Skin of body (tissue), 2 donors: ENCODE results near the gene SYT1. TPM values are rescaled to one million over a fixed set of nuclear protein-coding genes. Genes with fewer than 3 reads are reported as not detected.
"Not testable (repeated sequence)": the region's sequence is repeated elsewhere in the genome, so short reads cannot be mapped to it uniquely, and the experiment has no call there.

Source experiments
- DNase-seq: peaks from one replicate; lab custom pipeline; 2025; lab: John Stamatoyannopoulos, UW
- total RNA-seq: library from RNA; depleted of rRNA; stranded (reverse); fragments of >200 nt; gene quantifications from one replicate; pipeline ENCODE4 v1.2.3, GENCODE V29; 2014

The SYT1 gene
- total RNA-seq: 0.99 TPM

- no peak for DNase-seq
Observed at GRCh38 chr12:78864403-78864869, at the start of gene SYT1. Gene SYT1 (plus strand): TSS chr12:78864774.

DNA sequence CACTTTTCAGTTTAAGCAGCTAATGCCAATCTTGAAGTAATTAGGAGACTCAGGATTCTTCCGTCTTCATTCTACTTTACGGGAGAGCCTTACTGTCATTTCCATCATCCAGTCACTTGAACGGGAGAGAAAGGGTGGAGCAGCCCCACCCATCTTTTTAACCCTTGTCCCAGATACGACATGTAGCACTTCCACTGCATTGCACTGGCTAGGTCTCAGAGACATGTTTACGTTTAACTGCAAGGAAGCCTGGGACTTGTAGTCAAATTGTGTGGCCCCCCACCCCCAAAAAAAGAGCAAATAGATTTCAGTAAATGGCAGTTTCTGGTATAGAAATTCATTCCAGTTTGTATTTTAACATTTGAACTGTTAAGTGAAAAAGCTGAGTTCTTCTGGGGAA is 46.1 kb upstream of the SYT1 start:
- no peak for DNase-seq

DNA sequence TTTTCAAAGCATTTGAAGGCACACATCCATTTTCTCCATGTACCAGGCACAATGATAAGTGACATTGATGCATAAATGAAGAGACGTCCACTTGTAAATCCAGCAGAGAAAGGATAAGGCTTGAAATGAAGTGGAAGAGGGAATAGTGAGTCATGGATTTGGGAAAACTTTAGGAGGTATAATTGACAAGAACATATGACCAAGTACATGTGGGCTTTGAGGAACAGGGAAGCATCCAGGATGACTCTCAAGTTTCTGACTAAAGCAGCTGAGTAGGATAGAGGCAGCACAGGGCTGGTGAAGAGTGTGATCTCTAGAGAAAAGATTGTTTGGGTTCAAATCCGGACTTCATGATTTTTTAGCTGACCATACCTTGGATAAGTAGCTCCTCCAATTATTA is 43.6 kb upstream of the SYT1 start:
- no peak for DNase-seq

DNA sequence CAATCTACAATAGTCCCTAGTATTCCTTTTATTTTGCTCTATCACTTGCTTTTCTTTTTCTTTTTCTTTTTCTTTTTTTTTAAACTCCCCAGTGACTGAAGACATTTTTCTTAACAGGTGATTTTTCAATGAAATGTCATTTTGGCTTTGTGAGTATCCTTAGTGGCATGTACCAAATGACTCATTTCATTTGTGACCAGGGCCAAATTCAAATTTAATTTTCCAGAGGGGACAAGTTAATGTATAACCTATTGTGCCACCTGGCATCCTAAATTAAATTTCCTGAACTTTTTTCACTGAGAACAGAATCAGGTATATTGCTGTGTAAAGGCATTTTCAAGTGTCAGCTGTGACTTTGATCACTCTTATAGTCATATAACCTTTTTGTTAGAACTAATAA is 39.7 kb upstream of the SYT1 start:
- DNase-seq: no peak

GRCh38 chr12:78829690-78830089 is 34.9 kb upstream of the SYT1 start:
- DNase-seq: no peak

- DNase-seq: no peak
Observed at GRCh38 chr12:78835493-78835892, 29.1 kb upstream of the SYT1 start.

- DNase-seq: not testable (repeated sequence)
Observed at GRCh38 chr12:78840518-78841019, 24.0 kb upstream of the SYT1 start.

GRCh38 chr12:78853231-78853630 is 11.3 kb upstream of the SYT1 start:
- no peak for DNase-seq

DNA sequence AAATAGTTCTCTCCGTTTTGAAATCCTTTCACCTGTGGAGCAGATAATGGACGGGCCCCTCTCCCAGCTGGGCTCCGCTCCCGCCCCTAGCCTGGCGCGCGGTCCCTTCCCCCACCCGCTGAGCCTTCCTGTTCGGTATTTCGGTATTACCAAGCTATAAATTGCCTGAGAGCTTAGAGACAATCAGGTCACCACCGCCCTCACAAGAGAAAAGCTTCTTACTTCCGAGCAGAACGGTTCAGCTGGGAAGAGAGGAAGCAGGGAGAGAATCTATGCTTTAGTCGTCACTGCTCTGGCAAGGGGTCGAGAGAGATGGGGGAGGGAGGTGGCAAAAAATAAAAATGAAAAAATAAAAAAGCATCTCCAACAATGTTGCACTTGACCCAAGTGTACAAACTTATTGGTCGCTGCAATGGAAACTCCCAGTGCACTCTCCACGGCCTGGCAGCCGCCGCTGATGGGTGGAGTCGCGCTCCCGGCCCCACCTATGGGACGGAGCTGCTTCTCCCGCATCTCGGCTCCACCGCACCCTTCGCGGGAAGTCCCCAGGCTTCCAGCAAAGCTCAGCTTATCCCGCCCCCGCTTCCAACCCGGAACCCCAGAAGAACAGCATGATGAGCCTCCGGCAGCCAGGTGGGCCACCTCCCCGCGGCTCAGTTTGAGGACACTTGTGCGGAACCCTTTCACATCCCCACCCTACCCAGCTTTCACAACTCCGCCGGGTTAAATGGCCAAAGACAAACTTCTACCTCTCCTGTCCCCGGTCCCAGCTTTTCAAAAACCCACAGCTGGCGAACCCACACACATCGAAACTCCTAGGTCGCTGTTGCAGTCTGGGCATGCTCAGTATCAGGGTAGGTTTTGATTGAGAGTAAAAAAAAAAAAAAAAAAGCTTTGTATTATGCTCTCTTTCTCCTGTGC is 832 bp upstream of the SYT1 start:
- DNase-seq: no peak

DNA sequence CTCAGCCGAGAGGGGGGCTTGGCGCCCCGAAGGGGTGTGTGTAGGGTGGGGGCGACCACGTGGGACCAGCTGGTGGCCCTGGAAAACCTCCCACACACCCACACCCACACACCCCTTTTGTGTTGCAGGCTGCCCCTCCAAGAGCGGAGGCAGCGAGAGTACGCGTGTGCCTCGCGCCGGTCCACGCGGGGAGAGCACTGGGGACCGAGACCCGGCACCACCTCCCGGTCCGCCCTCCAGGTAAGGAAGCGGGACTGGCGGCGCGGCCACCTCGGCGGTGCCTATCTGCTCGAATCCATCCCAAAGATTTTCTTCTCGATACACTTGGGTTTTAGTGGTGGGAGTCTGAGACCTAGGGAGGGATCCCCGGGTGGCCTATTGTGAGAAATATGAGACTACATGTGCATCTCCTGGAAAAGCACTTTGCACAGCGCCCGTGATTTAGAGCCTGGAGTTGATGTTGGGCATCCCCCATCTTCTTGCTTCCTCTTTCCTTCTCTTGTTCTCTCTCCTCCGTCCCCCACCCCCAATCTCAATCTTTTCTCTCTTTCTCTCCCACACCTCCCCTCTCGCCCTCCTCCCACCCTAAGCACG is 393 bp downstream of the SYT1 start:
- no peak for DNase-seq

- no peak for DNase-seq
Observed at GRCh38 chr12:78865516-78865915, 942 bp downstream of the SYT1 start.

GRCh38 chr12:78866518-78866917 is 1.9 kb downstream of the SYT1 start:
- no peak for DNase-seq

- no peak for DNase-seq
Observed at GRCh38 chr12:78870539-78870938, 6.0 kb downstream of the SYT1 start.

DNA sequence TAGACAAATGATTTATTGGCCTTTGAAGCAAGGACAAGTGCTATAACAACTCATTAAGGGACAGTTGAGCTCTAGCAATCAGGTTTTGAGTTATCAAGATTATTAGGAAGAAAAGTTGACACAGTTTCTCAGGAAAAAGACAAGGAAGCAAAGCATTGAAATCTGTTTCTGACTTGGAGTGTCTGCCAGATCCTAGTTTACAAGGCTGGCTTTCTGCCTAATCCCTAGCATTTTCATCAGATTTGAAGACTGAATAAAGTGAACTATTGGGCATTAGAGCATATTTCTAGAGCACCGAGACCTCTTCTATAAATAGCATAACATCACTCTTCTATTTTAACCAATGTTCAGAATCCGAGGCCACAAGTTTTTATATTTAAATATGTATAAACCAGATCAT is 7.0 kb downstream of the SYT1 start:
- no peak for DNase-seq

- no peak for DNase-seq
Observed at GRCh38 chr12:78878459-78878858, 13.9 kb downstream of the SYT1 start.

DNA sequence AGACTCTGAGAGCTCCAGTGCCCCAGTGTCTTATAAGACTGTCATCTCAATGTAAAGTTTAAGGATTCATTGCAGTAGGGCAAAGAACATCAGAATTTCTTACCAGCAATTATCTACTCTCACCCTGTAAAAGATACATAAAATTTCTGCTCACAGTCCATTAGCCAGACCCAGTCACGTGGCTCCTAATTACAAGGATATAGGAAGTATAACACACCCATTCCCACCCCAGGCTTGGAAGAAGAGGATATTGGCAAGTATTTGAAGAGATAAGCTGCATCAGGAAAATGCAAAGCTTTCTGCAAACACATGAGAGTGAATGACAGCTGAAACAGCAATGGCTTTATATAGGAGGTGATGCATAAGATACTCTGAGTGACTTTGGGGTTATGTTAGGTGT is 14.3 kb downstream of the SYT1 start:
- DNase-seq: no peak

DNA sequence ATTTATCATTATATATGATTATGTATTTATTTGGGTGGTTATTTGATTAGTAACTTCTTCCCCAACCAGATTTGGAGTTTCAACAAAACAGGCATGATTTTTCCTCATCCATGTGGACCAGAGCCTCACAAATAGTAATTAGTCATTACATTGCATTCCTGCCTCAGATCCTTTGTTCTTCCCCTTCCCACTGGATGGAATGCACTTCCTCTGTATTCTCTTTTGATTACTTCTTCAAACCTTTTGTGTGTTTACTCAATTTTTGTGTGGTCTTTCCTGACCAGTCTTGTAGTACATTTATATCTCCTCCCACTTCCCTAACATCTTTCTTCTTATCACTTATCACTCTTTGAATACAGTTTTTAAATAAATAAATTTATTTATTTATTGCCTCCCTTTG is 15.5 kb downstream of the SYT1 start:
- no peak for DNase-seq

DNA sequence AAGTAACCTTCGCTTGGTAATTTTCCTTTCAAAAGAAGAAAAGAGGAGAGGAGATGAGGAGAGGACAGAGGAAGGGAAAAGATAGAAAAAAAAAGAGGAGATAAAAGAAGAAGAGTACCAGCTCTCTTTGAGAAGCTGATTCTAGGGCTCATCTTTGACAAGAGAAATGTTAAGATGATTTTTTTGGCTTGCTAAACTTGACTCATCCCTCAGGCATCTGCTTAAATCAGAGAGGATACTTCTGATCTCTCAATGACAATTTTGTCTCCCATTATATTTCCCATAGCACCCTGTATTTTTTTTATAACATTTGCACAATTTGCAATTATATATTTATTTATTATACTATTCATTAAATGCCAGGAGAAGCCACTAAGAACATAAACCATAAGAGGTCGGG is 17.1 kb downstream of the SYT1 start:
- no peak for DNase-seq

DNA sequence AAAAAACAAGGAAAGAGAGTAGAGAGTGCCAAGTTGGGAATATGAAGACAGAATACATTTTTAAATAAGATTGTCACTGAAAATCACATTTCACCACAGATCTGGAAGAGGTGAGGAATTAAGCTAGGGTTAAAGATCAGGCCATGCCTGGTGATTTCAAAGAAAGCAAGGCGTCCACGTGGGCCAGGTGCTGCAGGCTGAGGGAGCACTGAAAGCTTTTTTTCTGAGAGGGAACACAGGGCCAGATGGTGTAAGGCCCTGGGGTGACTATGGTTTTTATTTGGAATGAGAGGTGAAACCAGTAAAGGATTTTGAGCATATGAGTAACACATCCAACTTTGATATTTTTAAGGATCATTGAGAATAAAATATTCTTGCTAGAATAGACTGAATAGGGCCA is 20.9 kb downstream of the SYT1 start:
- no peak for DNase-seq

- no peak for DNase-seq
Observed at GRCh38 chr12:78886719-78887407, 22.3 kb downstream of the SYT1 start.

DNA sequence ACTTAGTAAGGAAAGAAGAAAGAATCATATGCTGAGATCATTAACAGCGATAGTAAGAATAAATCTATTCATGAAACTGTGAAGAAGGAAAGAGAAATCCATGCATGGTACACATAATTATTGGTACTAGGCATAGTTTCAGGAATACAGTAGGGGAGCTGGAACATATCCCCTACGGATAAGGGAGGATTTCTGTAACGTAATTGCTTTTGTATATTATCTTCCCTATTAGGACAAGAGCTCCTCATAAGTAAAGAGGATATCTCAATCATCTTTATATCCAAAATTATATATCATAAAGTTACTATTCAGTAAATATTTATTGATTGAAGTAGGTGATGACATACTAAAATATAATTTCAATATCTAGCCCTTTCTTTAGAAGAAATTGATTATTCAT is 22.9 kb downstream of the SYT1 start:
- DNase-seq: no peak

DNA sequence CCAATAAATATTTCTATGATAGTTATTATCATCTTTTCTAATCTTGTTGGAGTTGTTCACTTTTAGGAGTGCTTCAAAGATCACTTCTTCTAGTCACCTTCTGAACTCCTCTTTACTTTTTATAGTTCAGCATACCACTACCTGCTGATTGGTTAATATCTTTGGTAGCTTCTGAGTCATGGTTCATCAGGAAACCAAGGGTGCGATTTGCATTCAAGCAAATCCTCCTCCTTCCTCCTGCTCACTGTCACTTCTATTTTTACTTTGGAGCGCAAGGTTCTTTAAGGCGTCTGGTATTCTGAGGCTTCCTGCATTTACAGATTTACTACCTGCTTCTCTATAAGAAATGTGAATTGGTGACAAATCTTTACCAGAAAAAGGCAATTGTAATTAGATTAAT is 24.0 kb downstream of the SYT1 start:
- DNase-seq: no peak
